GM19193 (cell line): ENCODE results near the gene TNFRSF4.

Experiments used
- POLR2A ChIP-seq: IDR thresholded peaks from 4 replicates; pipeline ENCODE4 v1.6.1; 2011; ENCODE audit not compliant: insufficient read depth, insufficient read length; ENCODE audit errors: extremely low read depth

TNFRSF4 gene

GRCh38 chr1:1217621-1218523 lies 3.9 kb upstream of the TNFRSF4 start:
- no peak for TF ChIP-seq POLR2A

GRCh38 chr1:1216770-1217620 lies 3.0 kb upstream of the TNFRSF4 start:
- no peak for TF ChIP-seq POLR2A

GRCh38 chr1:1215881-1216605 lies 2.1 kb upstream of the TNFRSF4 start:
- no peak for TF ChIP-seq POLR2A

- TF ChIP-seq POLR2A = no peak
These were observed 1.2 kb upstream of the TNFRSF4 start for GRCh38 chr1:1215080-1215676.

- TF ChIP-seq POLR2A = no peak
These were observed 1.1 kb downstream of the TNFRSF4 start for GRCh38 chr1:1212780-1213344.

GRCh38 chr1:1211541-1212441 lies 2.2 kb downstream of the TNFRSF4 start:
- no peak for TF ChIP-seq POLR2A

- TF ChIP-seq POLR2A = no peak
These were observed 3.0 kb downstream of the TNFRSF4 start for GRCh38 chr1:1210726-1211540.

- TF ChIP-seq POLR2A = no peak
These were observed 5.1 kb downstream of the TNFRSF4 start for GRCh38 chr1:1208713-1209433.

- TF ChIP-seq POLR2A = no peak
These were observed 6.4 kb downstream of the TNFRSF4 start for GRCh38 chr1:1207571-1207892.

GRCh38 chr1:1206966-1207531 lies 6.9 kb downstream of the TNFRSF4 start:
- TF ChIP-seq POLR2A = no peak

GRCh38 chr1:1206376-1206965 lies 7.5 kb downstream of the TNFRSF4 start, which contains the start of gene TNFRSF18:
TNFRSF18 (minus strand) TSS chr1:1206592; CDS start chr1:1206571, 21 bp downstream.
- no peak for TF ChIP-seq POLR2A
